Measurements from ENCODE around the gene CETP.
"Not testable (repeated sequence)": the region's sequence is repeated elsewhere in the genome, so short reads cannot be mapped to it uniquely, and the experiment has no call there.

The CETP gene

GRCh38 chr16:56980201-56980535, 18.4 kb downstream of the CETP start:
- no peak for DNase-seq

GRCh38 chr16:56980792-56981724, 19.3 kb downstream of the CETP start:
- DNase-seq, result no peak

DNA sequence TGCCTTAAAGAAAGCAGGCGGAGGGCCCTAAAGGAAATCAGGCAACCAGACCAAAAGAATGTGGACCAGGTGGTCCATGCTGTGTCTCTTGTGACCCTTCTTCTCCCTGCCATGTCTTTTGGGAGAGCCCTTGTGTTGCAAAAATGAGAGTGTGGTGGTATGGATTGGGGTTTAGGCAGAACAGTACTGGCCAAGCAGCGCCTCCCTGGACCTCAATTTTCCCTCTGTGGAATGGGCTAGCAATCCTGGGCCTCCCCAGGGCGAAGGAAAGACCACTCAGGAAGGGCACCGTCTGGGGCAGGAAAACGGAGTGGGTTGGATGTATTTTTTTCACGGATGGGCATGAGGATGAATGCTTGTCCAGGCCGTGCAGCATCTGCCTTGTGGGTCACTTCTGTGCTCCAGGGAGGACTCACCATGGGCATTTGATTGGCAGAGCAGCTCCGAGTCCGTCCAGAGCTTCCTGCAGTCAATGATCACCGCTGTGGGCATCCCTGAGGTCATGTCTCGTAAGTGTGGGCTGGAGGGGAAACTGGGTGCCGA, 20.1 kb downstream of the CETP start:
- DNase-seq, result no peak

DNA sequence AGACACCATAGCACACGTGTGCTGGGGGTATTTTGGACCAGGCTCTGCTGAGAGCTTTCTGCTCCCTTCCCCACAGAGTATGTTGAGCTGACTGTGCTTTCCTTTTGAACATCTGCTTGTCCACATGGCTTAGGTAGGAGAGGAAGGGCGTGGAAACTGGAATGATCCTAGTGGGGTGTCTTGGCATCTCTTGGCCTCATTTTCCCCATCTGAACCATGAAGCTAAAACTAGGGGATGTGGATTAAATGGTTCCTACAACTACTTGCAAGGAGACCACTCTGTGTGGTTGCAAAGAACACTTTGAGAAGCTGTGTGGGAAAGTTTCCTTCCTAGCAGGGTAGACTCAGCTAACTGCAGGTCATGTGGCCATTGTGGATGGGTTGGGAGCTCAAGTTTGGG, 20.9 kb downstream of the CETP start:
- DNase-seq, result no peak

DNA sequence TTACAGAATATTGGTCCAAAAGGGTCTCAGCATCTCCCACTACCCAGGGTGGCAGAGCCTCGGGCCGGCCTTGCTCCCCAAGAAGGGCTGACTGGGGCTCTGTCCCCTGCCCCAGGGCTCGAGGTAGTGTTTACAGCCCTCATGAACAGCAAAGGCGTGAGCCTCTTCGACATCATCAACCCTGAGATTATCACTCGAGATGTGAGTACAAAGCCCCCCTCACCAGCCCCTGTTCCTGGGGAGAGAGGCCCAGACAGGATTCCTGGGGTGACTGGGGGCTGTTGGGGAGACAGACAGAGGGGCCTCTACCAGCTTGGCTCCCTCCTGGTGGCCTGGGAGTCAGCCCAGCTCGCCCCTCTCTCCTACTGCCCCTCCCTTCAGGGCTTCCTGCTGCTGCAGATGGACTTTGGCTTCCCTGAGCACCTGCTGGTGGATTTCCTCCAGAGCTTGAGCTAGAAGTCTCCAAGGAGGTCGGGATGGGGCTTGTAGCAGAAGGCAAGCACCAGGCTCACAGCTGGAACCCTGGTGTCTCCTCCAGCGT, 21.5 kb downstream of the CETP start:
- no peak for DNase-seq

DNA sequence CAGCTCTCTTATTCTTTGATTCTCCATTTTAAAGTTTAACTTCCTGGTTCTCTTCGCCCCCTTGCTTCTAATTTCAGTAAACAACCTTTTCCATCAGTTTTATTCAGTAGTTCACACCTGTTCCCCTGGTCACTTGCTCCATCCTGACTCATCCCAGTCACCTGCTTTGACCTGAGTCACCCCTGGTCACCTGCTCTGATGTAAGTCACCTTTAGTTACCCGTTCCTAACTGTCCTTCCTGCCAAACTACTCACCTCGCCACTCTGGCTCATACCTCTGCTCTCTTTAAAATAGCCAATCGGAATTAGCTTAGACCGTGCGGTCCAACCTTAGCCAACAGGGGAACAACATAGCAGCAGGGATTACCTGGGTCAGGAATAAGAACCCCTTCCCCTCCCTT, 22.9 kb downstream of the CETP start:
- DNase-seq, result no peak

GRCh38 chr16:56985288-56985961, 23.7 kb downstream of the CETP start:
- DNase-seq, result peak in 3 of 56 donors; percentile 4 to 16 (median 10)

GRCh38 chr16:56985962-56986360, 24.2 kb downstream of the CETP start:
- no peak for DNase-seq

DNA sequence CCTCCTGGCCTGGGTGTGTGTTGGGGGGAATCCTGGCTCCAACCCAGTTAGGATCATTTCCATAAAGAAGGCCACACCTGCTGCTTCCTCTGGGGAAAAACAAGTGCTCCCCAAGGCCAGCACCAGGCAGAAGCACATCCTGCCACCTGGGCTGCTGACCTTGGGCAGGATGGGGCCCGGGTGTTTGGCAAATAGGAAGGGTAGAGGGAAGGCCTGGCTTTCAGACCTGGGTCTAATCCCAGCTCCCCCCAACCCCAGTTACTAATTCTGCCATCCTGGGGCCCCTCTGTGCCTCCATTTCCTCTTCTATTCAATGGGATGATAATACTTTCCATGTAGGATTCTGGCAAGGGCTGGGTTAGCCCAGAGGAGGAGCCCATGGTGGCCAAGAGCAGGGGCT, 24.6 kb downstream of the CETP start:
- no peak for DNase-seq

DNA sequence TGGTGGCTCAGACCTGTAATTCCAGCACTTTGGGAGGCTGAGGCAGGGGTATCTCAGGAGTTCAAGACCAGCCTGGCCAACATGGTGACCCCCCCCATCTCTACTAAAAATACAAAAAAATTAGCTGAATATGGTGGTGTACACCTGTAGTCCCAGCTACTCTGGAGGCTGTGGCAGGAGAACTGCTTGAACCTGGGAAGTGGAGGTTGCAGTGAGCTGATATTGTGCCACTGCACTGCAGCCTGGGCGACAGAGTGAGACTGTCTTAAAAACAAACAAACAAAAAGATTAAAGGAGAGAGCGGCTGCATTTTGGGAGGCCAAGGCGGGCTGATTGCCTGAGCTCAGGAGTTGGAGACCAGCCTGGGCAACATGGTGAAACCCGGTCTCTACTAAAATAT, 25.2 kb downstream of the CETP start:
- not testable (repeated sequence) for DNase-seq

DNA sequence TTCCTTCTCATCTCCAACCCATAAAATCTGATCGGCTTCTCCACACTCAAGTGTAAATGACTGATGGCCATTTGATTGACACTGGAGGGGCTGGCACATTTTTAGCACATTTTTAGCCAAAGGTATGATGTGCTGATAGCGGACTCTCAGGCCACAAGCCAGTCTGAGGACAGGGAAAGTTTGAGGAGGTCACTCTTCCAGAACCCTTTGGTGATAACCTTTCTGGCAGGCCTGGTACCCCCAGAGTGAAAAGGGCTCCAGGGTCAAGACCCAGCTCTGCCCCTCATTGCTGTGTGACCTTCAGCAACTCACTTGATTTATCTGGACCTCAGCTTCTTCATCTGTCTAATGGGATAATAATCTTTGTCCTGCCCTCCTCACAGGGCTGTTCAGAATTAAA, 25.9 kb downstream of the CETP start:
- DNase-seq, result no peak

GRCh38 chr16:56988161-56988947, 26.6 kb downstream of the CETP start:
- no peak for DNase-seq

GRCh38 chr16:56988948-56989945, 27.5 kb downstream of the CETP start, which contains the start of gene NLRC5:
Gene NLRC5 (plus strand): TSS chr16:56989557. CDS start chr16:57020713, 31,156 bp downstream.
- DNase-seq, result peak in 54 of 56 donors; percentile 27 to 86 (median 66)

GRCh38 chr16:56989988-56990387, 28.2 kb downstream of the CETP start:
- DNase-seq, result no peak

DNA sequence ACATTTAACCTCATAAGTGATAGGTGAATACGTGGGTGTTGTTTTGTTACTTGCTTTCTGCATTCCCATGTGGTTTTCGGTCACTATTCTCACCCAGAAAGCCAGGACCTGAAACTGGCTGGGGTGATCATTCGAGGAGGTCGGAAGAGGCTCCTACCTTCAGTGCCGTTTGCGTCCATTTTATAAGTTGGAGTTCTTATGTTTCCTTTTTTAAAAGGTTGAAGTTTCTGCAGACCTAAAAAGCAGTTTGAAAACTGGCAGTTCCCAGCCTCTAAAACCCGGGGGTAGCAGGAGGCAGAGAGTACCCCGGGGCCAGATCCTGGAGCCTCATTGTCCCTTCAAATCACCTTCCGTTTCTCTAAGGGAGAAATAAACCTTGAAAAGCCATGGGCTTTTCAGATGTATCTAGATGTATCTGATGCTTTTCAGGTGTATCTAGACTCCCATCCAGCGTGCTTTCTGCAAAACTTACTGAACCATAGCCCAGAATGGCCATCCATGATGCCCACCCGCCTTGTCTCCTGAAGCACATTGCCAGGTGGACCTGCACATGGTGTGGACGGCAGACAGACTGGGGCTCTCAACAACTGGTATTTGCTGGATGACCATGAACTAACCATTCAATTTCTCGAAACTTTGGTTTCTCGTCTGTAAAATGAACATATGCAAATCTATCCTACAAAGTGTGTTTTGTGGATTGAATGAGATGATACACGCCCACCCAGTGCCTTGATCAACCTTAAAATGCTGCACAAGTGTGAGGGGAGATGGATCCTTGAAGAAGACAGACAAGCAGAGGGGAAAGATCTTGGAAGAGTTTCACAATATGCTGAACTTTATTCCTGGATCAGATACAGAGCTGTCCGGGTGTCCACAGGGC, 28.9 kb downstream of the CETP start:
- DNase-seq, result no peak

- not testable (repeated sequence) for DNase-seq
These were observed 30.7 kb downstream of the CETP start for GRCh38 chr16:56992431-56992830.

GRCh38 chr16:56993204-56993603, 31.5 kb downstream of the CETP start:
- no peak for DNase-seq

- no peak for DNase-seq
These were observed 32.6 kb downstream of the CETP start for GRCh38 chr16:56994311-56994710.

Measured in nucleus accumbens (tissue), 56 donors.